NOMO-1 (cell line): ENCODE data around the gene ZBTB11.
"Not testable (repeated sequence)": the region's sequence is repeated elsewhere in the genome, so short reads cannot be mapped to it uniquely, and the experiment has no call there.

Experiments
- DNase-seq, 2 experiments: peaks; one replicate each; lab custom pipeline; 2025; ENCODE audit not compliant: unreplicated experiment in 2 of 2; lab: John Stamatoyannopoulos, UW

Gene ZBTB11

GRCh38 chr3:101693540-101693939, 16.6 kb upstream of the ZBTB11 start:
- DNase-seq, result not testable (repeated sequence)

- DNase-seq, result not testable (repeated sequence)
Observed at GRCh38 chr3:101691685-101692671, 15.0 kb upstream of the ZBTB11 start.

GRCh38 chr3:101690972-101691371, 14.0 kb upstream of the ZBTB11 start:
- DNase-seq, result no peak

GRCh38 chr3:101689286-101689685, 12.4 kb upstream of the ZBTB11 start:
- no peak for DNase-seq

GRCh38 chr3:101687142-101687931, 10.4 kb upstream of the ZBTB11 start:
- no peak for DNase-seq

GRCh38 chr3:101685870-101686307, 9.0 kb upstream of the ZBTB11 start:
- no peak for DNase-seq

- no peak for DNase-seq
Observed at GRCh38 chr3:101685050-101685400, 8.1 kb upstream of the ZBTB11 start.

GRCh38 chr3:101680466-101680865, 3.5 kb upstream of the ZBTB11 start:
- DNase-seq, result no peak

GRCh38 chr3:101678837-101679236, 1.9 kb upstream of the ZBTB11 start:
- DNase-seq, result not testable (repeated sequence)

- no peak for DNase-seq
Observed at GRCh38 chr3:101677436-101678286, 729 bp upstream of the ZBTB11 start.

GRCh38 chr3:101676216-101676764, 642 bp downstream of the ZBTB11 start:
- DNase-seq, result no peak

- no peak for DNase-seq
Observed at GRCh38 chr3:101675709-101676215, 1.2 kb downstream of the ZBTB11 start.

GRCh38 chr3:101674518-101674917, 2.4 kb downstream of the ZBTB11 start:
- no peak for DNase-seq

GRCh38 chr3:101673953-101674352, 3.0 kb downstream of the ZBTB11 start:
- DNase-seq, result no peak

GRCh38 chr3:101671014-101671413, 5.9 kb downstream of the ZBTB11 start:
- DNase-seq, result no peak

- DNase-seq, result no peak
Observed at GRCh38 chr3:101667844-101668243, 9.1 kb downstream of the ZBTB11 start.

- DNase-seq, result no peak
Observed at GRCh38 chr3:101667331-101667730, 9.6 kb downstream of the ZBTB11 start.

GRCh38 chr3:101665851-101666250, 11.1 kb downstream of the ZBTB11 start:
- DNase-seq, result no peak

- no peak for DNase-seq
Observed at GRCh38 chr3:101665357-101665756, 11.6 kb downstream of the ZBTB11 start.

- no peak for DNase-seq
Observed at GRCh38 chr3:101660714-101661113, 16.2 kb downstream of the ZBTB11 start.
